Raji (cell line): ENCODE measurements around the gene OR5K2.

Experiments
- POLR2A ChIP-seq: IDR thresholded peaks from 2 replicates; pipeline ENCODE4 v1.6.1; 2011; ENCODE audit warnings: low read depth, low read length, control low read depth; ENCODE audit not compliant: insufficient read depth

OR5K2 gene

DNA sequence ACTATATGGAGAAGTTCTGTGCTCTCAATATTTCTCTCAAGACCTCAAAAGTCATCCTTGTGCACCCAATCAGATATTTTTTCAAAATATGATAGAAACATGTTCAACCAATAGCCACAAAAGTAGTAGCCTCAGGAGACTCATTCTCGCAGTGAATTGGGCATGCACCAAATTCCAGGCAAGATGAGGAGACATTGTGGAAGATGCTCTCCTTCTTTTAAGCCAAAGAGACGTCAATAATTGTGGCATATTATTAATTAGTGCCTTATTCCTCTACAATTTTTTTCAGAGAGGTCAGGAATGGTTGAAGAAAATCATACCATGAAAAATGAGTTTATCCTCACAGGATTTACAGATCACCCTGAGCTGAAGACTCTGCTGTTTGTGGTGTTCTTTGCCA lies at the start of gene OR5K2:
Gene OR5K2 (plus strand): TSS at position 301 of the 400 bp plus-strand sequence. CDS start 0 bp downstream, at position 301.
- no peak for TF ChIP-seq POLR2A

GRCh38 chr3:98449606-98450193 lies 47.8 kb upstream of the OR5K2 start:
- no peak for TF ChIP-seq POLR2A

DNA sequence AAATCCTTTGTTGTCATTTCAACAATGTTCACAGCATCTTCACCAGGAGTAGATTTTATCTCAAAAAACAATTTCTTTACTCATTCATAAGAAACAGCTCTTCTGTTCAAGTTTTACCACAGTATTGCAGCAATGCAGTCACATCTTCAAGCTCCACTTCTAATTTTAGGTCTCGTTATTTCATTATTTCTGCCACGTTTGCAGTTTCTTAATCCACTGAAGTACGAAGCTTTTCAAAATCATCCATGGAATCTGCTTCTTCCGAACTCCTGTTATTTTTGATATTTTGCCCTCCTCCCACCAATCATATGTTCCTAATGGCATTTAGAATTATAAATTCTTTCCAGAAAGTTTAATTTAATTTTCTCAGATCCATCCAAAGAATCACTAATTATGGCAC lies 47.1 kb upstream of the OR5K2 start:
- no peak for TF ChIP-seq POLR2A

DNA sequence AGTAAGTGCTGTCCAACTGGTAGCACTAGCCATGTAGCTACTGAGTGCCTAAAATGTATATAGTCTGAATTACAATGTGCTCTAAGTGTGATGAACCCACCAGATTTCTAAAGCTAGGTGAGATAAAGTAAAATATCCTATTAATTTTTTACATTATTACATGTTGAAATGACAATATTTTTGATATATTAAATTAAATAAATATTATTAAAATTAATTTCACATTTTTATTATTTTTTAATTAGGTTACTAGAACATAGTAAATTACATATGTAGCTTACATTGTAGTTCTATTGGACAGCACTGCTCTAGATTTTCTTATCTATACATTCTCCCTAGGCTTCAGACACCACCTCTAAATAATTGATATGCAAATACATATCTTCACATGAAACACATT lies 43.7 kb upstream of the OR5K2 start:
- no peak for TF ChIP-seq POLR2A

DNA sequence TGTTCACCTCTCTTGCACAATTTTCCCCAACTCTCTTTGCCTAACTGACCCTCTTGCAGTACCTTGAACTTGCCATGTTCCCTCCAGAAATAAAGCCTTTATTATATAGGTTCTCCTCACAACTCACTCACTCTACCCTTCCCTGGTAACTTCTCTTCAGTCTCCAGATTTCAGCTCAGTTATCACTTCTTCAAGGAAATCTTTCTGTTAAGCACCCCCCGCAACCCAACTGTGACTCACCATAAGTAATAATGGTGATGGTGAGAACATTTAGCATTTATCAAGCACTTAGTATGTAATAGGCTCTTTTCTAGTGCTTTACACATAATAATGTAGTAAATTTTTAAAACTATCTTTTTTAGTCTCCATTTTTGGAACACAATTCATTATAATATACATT lies 42.6 kb upstream of the OR5K2 start:
- TF ChIP-seq POLR2A = no peak

DNA sequence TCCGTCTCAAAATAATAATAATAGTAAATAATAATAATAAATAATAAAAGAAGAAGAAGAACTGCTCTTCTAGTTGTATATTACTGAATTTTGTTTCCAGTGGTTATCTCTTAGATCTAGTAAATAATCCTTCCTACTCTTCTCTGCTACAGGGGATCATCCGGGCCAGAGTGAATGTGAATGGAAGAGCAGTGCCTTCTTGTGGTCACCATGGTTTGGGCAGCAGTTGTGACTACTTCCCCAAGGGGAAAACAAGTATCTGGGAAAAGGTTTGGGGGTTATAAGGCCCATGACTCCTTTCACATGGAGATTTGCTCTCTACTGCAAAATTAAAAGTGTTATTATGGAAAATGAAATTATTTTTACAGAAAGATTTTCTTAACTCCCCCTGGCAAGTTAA lies 39.9 kb upstream of the OR5K2 start:
- TF ChIP-seq POLR2A = no peak

GRCh38 chr3:98460220-98460619 lies 37.3 kb upstream of the OR5K2 start:
- no peak for TF ChIP-seq POLR2A

DNA sequence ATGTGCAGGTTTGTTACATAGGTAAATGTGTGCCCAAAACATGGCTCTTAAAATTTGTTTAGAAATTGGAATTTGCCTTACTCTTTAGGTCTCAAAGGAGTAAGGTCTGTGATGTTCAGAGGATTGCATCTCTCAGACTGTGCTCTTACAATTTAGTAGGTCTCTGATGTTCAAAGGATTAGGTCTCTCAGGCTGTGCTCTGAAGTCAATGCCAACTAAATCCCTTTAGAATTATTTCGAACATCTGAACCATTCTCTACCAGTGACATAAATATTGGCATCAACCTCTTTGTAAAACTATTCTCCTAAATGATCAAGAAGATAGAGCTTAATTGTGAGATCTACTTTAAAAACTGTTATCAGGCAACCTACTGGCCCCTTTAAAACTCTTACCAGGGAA lies 34.6 kb upstream of the OR5K2 start, which contains the start of gene OR5K1:
Gene OR5K1 (plus strand): TSS at position 301 of the 400 bp plus-strand sequence. CDS start 6,376 bp downstream, outside the sequence.
- no peak for TF ChIP-seq POLR2A

- TF ChIP-seq POLR2A = no peak
Measured at GRCh38 chr3:98482717-98483482, 14.6 kb upstream of the OR5K2 start.

GRCh38 chr3:98483626-98484025 lies 13.9 kb upstream of the OR5K2 start:
- no peak for TF ChIP-seq POLR2A

GRCh38 chr3:98500019-98500418 lies 2.5 kb downstream of the OR5K2 start:
- no peak for TF ChIP-seq POLR2A

GRCh38 chr3:98501270-98501669 lies 3.8 kb downstream of the OR5K2 start:
- no peak for TF ChIP-seq POLR2A

- TF ChIP-seq POLR2A = no peak
Measured at GRCh38 chr3:98501863-98502576, 4.5 kb downstream of the OR5K2 start.

DNA sequence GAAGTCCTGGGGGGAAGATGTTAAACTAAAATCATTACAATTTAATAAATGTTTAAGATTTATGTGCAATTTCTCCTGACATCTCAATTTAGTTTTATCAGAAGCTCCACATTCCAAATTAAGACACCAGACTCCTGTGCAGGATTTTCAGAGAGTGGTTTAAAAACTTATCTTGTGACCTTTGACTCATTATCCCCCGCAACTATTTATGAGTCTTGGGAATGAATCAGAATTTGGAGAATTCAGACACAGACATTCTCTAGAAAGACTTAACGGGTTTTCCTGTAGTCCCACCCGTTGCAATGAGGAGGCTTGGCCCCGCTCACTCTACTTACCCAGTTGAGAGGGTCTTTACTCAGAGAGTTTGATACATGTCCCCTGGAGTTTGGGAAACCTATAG lies 7.1 kb downstream of the OR5K2 start:
- no peak for TF ChIP-seq POLR2A

GRCh38 chr3:98508582-98508981 lies 11.1 kb downstream of the OR5K2 start:
- TF ChIP-seq POLR2A = no peak

DNA sequence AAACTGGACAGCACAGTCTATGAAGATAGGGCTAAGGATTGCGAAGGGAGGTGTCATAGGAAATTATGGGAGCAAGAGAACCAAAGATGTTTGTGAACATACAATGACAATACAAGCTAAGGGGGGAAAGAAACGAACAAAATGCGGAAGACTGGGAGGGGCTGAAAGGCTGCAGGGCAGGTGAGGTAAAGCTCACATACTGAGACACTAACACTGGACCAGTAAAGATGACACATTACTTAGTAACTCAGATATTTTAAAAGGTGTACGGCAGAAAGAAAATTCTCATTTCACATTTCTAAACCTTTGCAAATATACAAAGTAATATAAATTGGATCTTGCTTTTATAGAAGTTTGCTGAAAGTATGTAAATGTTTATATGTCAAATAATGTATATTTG lies 15.1 kb downstream of the OR5K2 start:
- no peak for TF ChIP-seq POLR2A

DNA sequence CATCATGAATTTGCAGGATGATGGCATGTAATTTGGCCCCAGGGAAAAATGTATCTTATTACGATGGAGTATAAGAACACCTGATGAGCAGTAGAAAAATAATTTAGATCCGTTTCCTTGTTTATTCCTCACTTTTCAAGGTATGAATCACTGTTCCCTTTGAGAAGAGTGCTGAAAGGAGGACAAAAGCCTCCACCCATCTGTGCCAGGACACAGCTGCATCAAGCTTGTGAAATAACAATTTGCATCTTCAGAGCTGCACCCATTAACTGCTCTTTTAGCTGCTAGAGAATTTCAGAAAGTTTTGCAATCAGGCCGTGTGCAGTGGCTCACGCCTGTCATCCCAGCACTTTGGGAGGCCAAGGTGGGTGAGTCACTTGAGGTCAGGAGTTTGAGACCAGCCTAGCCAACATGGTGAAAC lies 15.6 kb downstream of the OR5K2 start:
- no peak for TF ChIP-seq POLR2A

DNA sequence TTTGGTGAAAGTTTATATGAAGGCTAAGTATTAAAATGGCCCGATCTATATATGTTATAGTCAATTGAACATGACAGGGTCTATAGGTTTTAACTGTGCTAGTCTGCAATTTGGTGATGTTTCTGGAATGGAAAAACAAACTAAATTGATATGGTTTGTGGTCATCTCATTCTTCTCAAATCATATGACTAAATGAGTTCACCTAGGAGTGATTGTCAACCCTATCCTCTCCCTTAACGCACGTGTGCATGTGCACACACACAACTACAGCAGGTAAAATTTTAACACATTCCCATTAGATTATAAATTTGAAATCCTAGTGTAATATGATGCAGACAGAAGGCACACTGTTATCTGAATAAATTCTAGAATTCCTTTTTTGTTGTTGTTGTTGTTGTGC lies 16.3 kb downstream of the OR5K2 start:
- no peak for TF ChIP-seq POLR2A
